ENCODE data around the gene CYB561D1. TPM values are rescaled to one million over a fixed set of nuclear protein-coding genes. Genes with fewer than 3 reads are reported as not detected.
A peak's percentile ranks its signal among the peaks of the same experiment; 100 is the strongest.

The CYB561D1 gene
- total and polyA plus RNA-seq, 2 of the 13 experiments (the other 11 are each of a cell fraction or from before 2014, with no cell fraction given) = 3.9 to 4.1 TPM

DNA sequence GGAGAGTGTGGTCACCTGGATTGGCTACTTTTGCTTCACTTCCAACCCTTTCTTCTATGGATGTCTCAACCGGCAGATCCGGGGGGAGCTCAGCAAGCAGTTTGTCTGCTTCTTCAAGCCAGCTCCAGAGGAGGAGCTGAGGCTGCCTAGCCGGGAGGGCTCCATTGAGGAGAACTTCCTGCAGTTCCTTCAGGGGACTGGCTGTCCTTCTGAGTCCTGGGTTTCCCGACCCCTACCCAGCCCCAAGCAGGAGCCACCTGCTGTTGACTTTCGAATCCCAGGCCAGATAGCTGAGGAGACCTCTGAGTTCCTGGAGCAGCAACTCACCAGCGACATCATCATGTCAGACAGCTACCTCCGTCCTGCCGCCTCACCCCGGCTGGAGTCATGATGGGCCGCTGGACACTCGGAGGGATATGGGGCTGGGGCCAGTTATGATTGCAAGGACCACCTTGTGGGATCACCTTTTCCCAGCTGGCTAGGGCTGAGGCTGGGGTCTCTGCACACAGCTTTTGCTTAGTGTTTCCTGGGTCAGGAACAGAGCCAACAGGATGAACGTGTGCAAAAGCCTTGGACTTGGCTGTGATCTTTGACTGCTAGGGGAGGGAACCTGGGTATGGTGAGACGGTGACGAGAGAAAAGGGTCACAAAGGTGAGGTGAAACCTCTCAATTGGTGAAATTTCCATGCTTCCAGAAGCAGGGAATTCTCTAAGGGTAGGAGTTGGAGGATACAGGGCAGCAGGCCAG lies 50.3 kb downstream of the CYB561D1 start:
- peaks cover 7 to 9% of the 10 kb centered on the region in 2 experiments; a peak in 2 of 5 replicates for H3K27me3 ChIP-seq (ENCODE audit: control insufficient read depth in 1 of 2, insufficient read depth in 2 of 2, low read length in 2 of 2)
- H4K20me1 ChIP-seq (ENCODE audit: insufficient read depth, low read length) = 0 out of 2 replicates have a peak, but pooled peaks cover 2% of the 10 kb centered on the region
- H3K27ac ChIP-seq (ENCODE audit: extremely low read length, insufficient read depth, low read length) = no peak overlapping the region
- H3K79me2 ChIP-seq (ENCODE audit: insufficient read depth, low read length) = peaks cover 23% of the 10 kb centered on the region
- H3K4me2 ChIP-seq (ENCODE audit: low read depth, low read length) = peak overlapping the region; percentile 66
- no peaks in the 10 kb centered on the region for H3K9me3 ChIP-seq (ENCODE audit: low read length)
- H3K9ac ChIP-seq (ENCODE audit: insufficient read depth, low read depth, low read length) = peak overlapping the region; percentile 12; the same call in 1 of the 2 replicates
- intact Hi-C loops (cut with micrococcal nuclease; ENCODE audit: unreplicated experiment) (loop anchor here (2.0 to 10.0 kb wide), 2 partner anchors 95 to 441 kb away; partner anchors contain the start of gene AHCYL1), in situ Hi-C loops (cut with HindIII; ENCODE audit: extremely low pct_ligation_motif_present, low pct_unique_long_range_greater_than_20kb) (loop anchor here (10.0 kb wide), 1 partner anchor 171 kb away; the partner anchor contains the start of gene GSTM5)
- ChIA-PET POLR2A (interaction anchor here (0.9 to 1.4 kb wide), 2 partner anchors 86 to 96 kb away, joined by 3 to 4 read pairs; no protein-coding TSS in a partner anchor), CTCF (ENCODE audit: low intra/inter-chr PET ratio, low total read pairs) (interaction anchor here (0.8 kb wide), 1 partner anchor 12 kb away, joined by 3 read pairs; no protein-coding TSS in a partner anchor)
- peak overlapping the region in 1 of 3 experiments; percentile 51; a peak in 2 of 6 replicates for H3K4me3 ChIP-seq (replicated peaks in 1 of 3; ENCODE audit: insufficient read depth in 1 of 3, low read depth in 2 of 3, low read length in 3 of 3)
- FAIRE-seq (peak; percentile 79), ATAC-seq (peak; percentile 30), DNase-seq (ENCODE audit: low spot score) (no peak)
- H2AFZ ChIP-seq (ENCODE audit: low read length) = no peak overlapping the region
- 21% methylated on average over 7 of the region's 14 CpGs for WGBS (ENCODE audit: low lambda C conversion rate)
- no peaks in the 10 kb centered on the region for H3K36me3 ChIP-seq (replicated peaks in 1 of 2; ENCODE audit: control insufficient read depth in 1 of 2, insufficient read depth in 2 of 2, low read length in 2 of 2)
- no TSS peak for BruUV-seq (replicated peaks)
- peaks cover 47% of the 10 kb centered on the region for H3K4me1 ChIP-seq (ENCODE audit: insufficient read depth, low read length)
- TF ChIP-seq, protein P1, sequence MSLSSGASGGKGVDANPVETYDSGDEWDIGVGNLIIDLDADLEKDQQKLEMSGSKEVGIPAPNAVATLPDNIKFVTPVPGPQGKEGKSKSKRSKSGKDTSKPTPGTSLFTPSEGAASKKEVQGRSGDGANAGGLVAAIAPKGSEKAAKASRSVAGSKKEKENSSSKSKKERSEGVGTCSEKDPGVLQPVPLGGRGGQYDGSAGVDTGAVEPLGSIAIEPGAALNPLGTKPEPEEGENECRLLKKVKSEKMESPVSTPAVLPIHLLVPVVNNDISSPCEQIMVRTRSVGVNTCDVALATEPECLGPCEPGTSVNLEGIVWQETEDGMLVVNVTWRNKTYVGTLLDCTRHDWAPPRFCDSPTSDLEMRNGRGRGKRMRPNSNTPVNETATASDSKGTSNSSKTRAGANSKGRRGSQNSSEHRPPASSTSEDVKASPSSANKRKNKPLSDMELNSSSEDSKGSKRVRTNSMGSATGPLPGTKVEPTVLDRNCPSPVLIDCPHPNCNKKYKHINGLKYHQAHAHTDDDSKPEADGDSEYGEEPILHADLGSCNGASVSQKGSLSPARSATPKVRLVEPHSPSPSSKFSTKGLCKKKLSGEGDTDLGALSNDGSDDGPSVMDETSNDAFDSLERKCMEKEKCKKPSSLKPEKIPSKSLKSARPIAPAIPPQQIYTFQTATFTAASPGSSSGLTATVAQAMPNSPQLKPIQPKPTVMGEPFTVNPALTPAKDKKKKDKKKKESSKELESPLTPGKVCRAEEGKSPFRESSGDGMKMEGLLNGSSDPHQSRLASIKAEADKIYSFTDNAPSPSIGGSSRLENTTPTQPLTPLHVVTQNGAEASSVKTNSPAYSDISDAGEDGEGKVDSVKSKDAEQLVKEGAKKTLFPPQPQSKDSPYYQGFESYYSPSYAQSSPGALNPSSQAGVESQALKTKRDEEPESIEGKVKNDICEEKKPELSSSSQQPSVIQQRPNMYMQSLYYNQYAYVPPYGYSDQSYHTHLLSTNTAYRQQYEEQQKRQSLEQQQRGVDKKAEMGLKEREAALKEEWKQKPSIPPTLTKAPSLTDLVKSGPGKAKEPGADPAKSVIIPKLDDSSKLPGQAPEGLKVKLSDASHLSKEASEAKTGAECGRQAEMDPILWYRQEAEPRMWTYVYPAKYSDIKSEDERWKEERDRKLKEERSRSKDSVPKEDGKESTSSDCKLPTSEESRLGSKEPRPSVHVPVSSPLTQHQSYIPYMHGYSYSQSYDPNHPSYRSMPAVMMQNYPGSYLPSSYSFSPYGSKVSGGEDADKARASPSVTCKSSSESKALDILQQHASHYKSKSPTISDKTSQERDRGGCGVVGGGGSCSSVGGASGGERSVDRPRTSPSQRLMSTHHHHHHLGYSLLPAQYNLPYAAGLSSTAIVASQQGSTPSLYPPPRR (CRISPR knock-in tag; IDR thresholded peaks at IDR 0.05; ENCODE audit: borderline replicate concordance) = 0 out of 2 replicates have a peak, but pooled peaks have one; percentile 41
- TF ChIP-seq, protein P2, sequence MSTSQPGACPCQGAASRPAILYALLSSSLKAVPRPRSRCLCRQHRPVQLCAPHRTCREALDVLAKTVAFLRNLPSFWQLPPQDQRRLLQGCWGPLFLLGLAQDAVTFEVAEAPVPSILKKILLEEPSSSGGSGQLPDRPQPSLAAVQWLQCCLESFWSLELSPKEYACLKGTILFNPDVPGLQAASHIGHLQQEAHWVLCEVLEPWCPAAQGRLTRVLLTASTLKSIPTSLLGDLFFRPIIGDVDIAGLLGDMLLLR (CRISPR knock-in tag; IDR thresholded peaks at IDR 0.05) = no peak
- 0 out of 2 replicates have a peak, but pooled peaks have one; percentile 13 for TF ChIP-seq ZBTB20 (CRISPR knock-in tag; IDR thresholded peaks at IDR 0.05; ENCODE audit: borderline replicate concordance, low read depth)
- TF ChIP-seq, protein P3, sequence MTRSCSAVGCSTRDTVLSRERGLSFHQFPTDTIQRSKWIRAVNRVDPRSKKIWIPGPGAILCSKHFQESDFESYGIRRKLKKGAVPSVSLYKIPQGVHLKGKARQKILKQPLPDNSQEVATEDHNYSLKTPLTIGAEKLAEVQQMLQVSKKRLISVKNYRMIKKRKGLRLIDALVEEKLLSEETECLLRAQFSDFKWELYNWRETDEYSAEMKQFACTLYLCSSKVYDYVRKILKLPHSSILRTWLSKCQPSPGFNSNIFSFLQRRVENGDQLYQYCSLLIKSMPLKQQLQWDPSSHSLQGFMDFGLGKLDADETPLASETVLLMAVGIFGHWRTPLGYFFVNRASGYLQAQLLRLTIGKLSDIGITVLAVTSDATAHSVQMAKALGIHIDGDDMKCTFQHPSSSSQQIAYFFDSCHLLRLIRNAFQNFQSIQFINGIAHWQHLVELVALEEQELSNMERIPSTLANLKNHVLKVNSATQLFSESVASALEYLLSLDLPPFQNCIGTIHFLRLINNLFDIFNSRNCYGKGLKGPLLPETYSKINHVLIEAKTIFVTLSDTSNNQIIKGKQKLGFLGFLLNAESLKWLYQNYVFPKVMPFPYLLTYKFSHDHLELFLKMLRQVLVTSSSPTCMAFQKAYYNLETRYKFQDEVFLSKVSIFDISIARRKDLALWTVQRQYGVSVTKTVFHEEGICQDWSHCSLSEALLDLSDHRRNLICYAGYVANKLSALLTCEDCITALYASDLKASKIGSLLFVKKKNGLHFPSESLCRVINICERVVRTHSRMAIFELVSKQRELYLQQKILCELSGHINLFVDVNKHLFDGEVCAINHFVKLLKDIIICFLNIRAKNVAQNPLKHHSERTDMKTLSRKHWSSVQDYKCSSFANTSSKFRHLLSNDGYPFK (CRISPR knock-in tag; IDR thresholded peaks at IDR 0.05; ENCODE audit: borderline replicate concordance) = 0 out of 2 replicates have a peak, but pooled peaks have one; percentile 18
- peak; percentile 55; the same call in 1 of the 2 replicates for TF ChIP-seq RXRB (CRISPR knock-in tag; IDR thresholded peaks at IDR 0.05; ENCODE audit: borderline replicate concordance)
- 0 out of 2 replicates have a peak, but pooled peaks have one; percentile 39 for TF ChIP-seq HDAC1 (CRISPR knock-in tag; IDR thresholded peaks at IDR 0.05)
- peak; percentile 41; the same call in 1 of the 2 replicates for TF ChIP-seq SALL1 (CRISPR knock-in tag; IDR thresholded peaks at IDR 0.05)
- TF ChIP-seq, protein P4, sequence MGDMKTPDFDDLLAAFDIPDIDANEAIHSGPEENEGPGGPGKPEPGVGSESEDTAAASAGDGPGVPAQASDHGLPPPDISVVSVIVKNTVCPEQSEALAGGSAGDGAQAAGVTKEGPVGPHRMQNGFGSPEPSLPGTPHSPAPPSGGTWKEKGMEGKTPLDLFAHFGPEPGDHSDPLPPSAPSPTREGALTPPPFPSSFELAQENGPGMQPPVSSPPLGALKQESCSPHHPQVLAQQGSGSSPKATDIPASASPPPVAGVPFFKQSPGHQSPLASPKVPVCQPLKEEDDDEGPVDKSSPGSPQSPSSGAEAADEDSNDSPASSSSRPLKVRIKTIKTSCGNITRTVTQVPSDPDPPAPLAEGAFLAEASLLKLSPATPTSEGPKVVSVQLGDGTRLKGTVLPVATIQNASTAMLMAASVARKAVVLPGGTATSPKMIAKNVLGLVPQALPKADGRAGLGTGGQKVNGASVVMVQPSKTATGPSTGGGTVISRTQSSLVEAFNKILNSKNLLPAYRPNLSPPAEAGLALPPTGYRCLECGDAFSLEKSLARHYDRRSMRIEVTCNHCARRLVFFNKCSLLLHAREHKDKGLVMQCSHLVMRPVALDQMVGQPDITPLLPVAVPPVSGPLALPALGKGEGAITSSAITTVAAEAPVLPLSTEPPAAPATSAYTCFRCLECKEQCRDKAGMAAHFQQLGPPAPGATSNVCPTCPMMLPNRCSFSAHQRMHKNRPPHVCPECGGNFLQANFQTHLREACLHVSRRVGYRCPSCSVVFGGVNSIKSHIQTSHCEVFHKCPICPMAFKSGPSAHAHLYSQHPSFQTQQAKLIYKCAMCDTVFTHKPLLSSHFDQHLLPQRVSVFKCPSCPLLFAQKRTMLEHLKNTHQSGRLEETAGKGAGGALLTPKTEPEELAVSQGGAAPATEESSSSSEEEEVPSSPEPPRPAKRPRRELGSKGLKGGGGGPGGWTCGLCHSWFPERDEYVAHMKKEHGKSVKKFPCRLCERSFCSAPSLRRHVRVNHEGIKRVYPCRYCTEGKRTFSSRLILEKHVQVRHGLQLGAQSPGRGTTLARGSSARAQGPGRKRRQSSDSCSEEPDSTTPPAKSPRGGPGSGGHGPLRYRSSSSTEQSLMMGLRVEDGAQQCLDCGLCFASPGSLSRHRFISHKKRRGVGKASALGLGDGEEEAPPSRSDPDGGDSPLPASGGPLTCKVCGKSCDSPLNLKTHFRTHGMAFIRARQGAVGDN (CRISPR knock-in tag; IDR thresholded peaks at IDR 0.05) = peak; percentile 48
